A673 (cell line): ENCODE data around the gene POLR2M. TPM values are rescaled to one million over a fixed set of nuclear protein-coding genes. Genes with fewer than 3 reads are reported as not detected.

ENCODE experiments used
- Bru-seq: library from RNA; stranded (reverse); fragments of 400-500 nt; gene quantifications from one replicate; lab custom pipeline; 2021; lab: Mats Ljungman, UMichigan
- BruChase-seq, 2 experiments: library from RNA; stranded (reverse); fragments of 400-500 nt; gene quantifications; one replicate each; lab custom pipeline; 2021; lab: Mats Ljungman, UMichigan
- BruUV-seq: library from RNA; stranded (reverse); fragments of 400-500 nt; replicated peaks from 2 replicates; lab custom pipeline; 2021; lab: Mats Ljungman, UMichigan
- CTCF ChIA-PET: fragments of 300-600 bp; sonication (Branson Sonifier 250); formaldehyde crosslinking; loops from one replicate; lab custom pipeline; 2022; ENCODE audit warnings: antibody characterized with exemption; lab: Charles Lee
- POLR2A ChIA-PET: fragments of 300-600 bp; sonication (Branson Sonifier 250); formaldehyde crosslinking; loops from one replicate; lab custom pipeline; 2022; ENCODE audit warnings: antibody characterized with exemption; ENCODE audit not compliant: low non-redundant PET; lab: Charles Lee
- DNase-seq: peaks from one replicate; pipeline ENCODE4 v3.0.0-alpha.2; 2015; ENCODE audit warnings: low spot score
- H3K27ac ChIP-seq: fragments of 200-600 bp; sonication (generic); 2 replicates; pipeline ENCODE4 v1.5.1; 2016; ENCODE audit warnings: mixed run types, low read depth, mild to moderate bottlenecking, mixed read lengths, antibody characterized with exemption, low read length; ENCODE audit not compliant: poor library complexity, severe bottlenecking
- H3K27me3 ChIP-seq: fragments of 200-600 bp; sonication (generic); replicated peaks from 2 replicates; pipeline ENCODE4 v1.6.1; 2017; ENCODE audit warnings: mixed run types, low read depth, mild to moderate bottlenecking, mixed read lengths, antibody characterized with exemption, low read length; ENCODE audit not compliant: insufficient read depth, poor library complexity
- H3K36me3 ChIP-seq: fragments of 200-600 bp; sonication (generic); 2 replicates; pipeline ENCODE4 v1.6.1; 2016; ENCODE audit warnings: mixed run types, mild to moderate bottlenecking, mixed read lengths, antibody characterized with exemption, low read length; ENCODE audit not compliant: insufficient read depth, poor library complexity, severe bottlenecking
- H3K4me1 ChIP-seq: fragments of 200-600 bp; sonication (generic); 2 replicates; pipeline ENCODE4 v1.6.1; 2017; ENCODE audit warnings: mixed run types, mild to moderate bottlenecking, mixed read lengths, antibody characterized with exemption, low read length; ENCODE audit not compliant: insufficient read depth, poor library complexity, severe bottlenecking
- H3K4me3 ChIP-seq: fragments of 200-600 bp; sonication (generic); 2 replicates; pipeline ENCODE4 v1.5.1; 2016; ENCODE audit warnings: low read depth, mixed run types, mild to moderate bottlenecking, mixed read lengths, low read length; ENCODE audit not compliant: poor library complexity, severe bottlenecking
- H3K9me3 ChIP-seq: fragments of 200-600 bp; sonication (generic); 2 replicates; pipeline ENCODE4 v1.6.1; 2016; ENCODE audit warnings: mixed run types, low read depth, mild to moderate bottlenecking, mixed read lengths, antibody characterized with exemption, low read length; ENCODE audit not compliant: poor library complexity, severe bottlenecking
- CTCF ChIP-seq: fragments of 300-800, 200-600 bp; sonication (generic); conservative IDR thresholded peaks from 2 replicates; pipeline ENCODE4 v1.5.1; 2017; ENCODE audit warnings: low read depth, mild to moderate bottlenecking, antibody characterized with exemption, low read length, moderate library complexity, mixed read lengths
- EZH2 ChIP-seq: fragments of 200-600 bp; sonication (generic); IDR thresholded peaks from 2 replicates; pipeline ENCODE4 v1.6.1; 2017; ENCODE audit warnings: borderline replicate concordance, low read depth, mild to moderate bottlenecking, mixed read lengths, antibody characterized with exemption, low read length; ENCODE audit not compliant: poor library complexity, severe bottlenecking
- intact Hi-C: fragments of 100-400 bp; cut with micrococcal nuclease; formaldehyde crosslinking; loops from one replicate; pipeline ENCODE4 v1.10.0; 2022; ENCODE audit not compliant: unreplicated experiment
- long read RNA-seq: library from polyadenylated mRNA; stranded (forward); transcript quantifications from one replicate; pipeline ENCODE4 v2.0.0, GENCODE V29; 2022
- total RNA-seq: library from RNA; stranded (reverse); gene quantifications from 2 replicates; pipeline ENCODE4 v1.2.3, GENCODE V29; 2021

POLR2M gene
- total RNA-seq (106 and 115 TPM in 2 replicates), Bru-seq, nascent RNA (percentile 95 among the genes with signal in this experiment), BruChase-seq, experiment 1, labeled RNA remaining after a 2-hour chase (percentile 99 among the genes with signal in this experiment), BruChase-seq, experiment 2, labeled RNA remaining after a 6-hour chase (percentile 99 among the genes with signal in this experiment)
- long read RNA-seq, full-length matches to known transcripts, result 119 of 131 reads
- long read RNA-seq, partial matches to known transcripts, result 0 of 131 reads
- long read RNA-seq, other reads (novel, unspliced or antisense), result 12 of 131 reads

DNA sequence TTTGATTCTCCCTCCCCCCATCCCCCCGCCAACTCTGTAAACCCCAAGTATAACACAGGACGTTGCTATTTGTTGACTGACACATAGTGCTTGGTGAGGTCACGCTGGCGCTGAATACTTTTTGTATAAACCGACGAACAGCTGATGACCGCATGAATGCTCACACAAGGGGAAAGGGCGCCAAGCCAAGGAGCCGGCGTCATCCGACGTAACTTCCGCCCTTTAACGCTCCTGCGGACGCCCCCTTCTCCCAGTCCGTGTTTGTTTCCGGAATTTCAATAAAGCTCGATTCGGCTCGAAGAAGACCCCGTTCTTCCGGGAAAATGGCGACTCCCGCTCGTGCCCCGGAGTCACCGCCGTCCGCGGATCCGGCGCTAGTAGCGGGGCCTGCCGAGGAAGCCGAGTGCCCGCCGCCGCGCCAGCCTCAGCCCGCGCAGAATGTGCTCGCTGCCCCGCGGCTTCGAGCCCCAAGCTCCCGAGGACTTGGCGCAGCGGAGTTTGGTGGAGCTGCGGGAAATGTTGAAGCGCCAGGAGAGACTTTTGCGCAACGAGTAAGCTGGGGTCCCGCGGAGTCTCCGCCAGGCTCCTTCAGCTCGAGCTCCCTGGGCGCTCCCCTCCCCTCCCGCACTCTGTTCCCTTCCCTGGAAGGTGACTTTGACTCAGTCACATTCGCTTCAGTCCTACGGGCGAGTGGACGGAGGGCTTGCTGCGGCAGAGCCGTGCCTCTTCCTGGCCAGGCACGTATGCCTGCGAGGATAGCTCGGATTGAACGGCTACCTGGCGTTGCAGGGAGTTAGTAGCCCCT, at the start of gene POLR2M:
POLR2M (plus strand) TSS at position 310 of the 805 bp plus-strand sequence; CDS start at position 439, 129 bp downstream.
- ChIA-PET POLR2A (interaction anchor here (0.6 kb wide), 1 partner anchor 25 kb away, joined by 4 read pairs; no protein-coding TSS in a partner anchor), CTCF (interaction anchor here (0.5 kb wide), 1 partner anchor 480 kb away, joined by 3 read pairs; no protein-coding TSS in a partner anchor)
- Histone ChIP-seq H3K27me3 (no peaks in the 10 kb centered on the region), H3K27ac (peak within 1 kb of the TSS; percentile 98), H3K36me3 (peaks cover 27% of the 10 kb centered on the region), H3K4me3 (peak within 1 kb of the TSS; percentile 79), H3K9me3 (no peaks in the 10 kb centered on the region), H3K4me1 (peaks cover 12% of the 10 kb centered on the region)
- no peak for TF ChIP-seq CTCF
- intact Hi-C loops, result no loop called here
- BruUV-seq, result no TSS peak
- peak; percentile 98 for DNase-seq

- Histone ChIP-seq H3K27ac (no peak overlapping the region), H3K27me3 (peaks cover 11% of the 10 kb centered on the region), H3K4me3 (no peak overlapping the region), H3K36me3 (no peaks in the 10 kb centered on the region), H3K4me1 (no peaks in the 10 kb centered on the region), H3K9me3 (no peaks in the 10 kb centered on the region)
- TF ChIP-seq CTCF, result no peak
- ChIA-PET POLR2A (no interaction called here), CTCF (interaction anchor here (1.4 kb wide), 1 partner anchor 75 kb away, joined by 3 read pairs; no protein-coding TSS in a partner anchor)
- DNase-seq, result no peak
- BruUV-seq, result no TSS peak
- intact Hi-C loops, result no loop called here
Observed at GRCh38 chr15:57657619-57658018, 48.9 kb upstream of the POLR2M start.

GRCh38 chr15:57662091-57662744, 44.3 kb upstream of the POLR2M start:
- H3K27ac ChIP-seq, result no peak overlapping the region
- peaks cover 11% of the 10 kb centered on the region for H3K27me3 ChIP-seq
- intact Hi-C loops, result loop anchor here (10.0 kb wide), 2 partner anchors 97 to 413 kb away; no protein-coding TSS in a partner anchor
- H3K4me3 ChIP-seq, result no peak overlapping the region
- no peaks in the 10 kb centered on the region for H3K9me3 ChIP-seq
- no peaks in the 10 kb centered on the region for H3K36me3 ChIP-seq
- DNase-seq, result no peak
- CTCF ChIA-PET, result no interaction called here
- no peaks in the 10 kb centered on the region for H3K4me1 ChIP-seq
- no TSS peak for BruUV-seq
- POLR2A ChIA-PET, result no interaction called here
- TF ChIP-seq CTCF, result no peak
- TF ChIP-seq EZH2, result no peak
